GM18867 (cell line): Measurements from ENCODE around the gene MYOF.

Experiments
- ATAC-seq: cut with Tn5 transposase; IDR thresholded peaks from one replicate; pipeline ENCODE4 v1.9.1; 2021; ENCODE audit warnings: mild to moderate bottlenecking, moderate library complexity; ENCODE audit not compliant: unreplicated experiment

Gene MYOF, protein sequence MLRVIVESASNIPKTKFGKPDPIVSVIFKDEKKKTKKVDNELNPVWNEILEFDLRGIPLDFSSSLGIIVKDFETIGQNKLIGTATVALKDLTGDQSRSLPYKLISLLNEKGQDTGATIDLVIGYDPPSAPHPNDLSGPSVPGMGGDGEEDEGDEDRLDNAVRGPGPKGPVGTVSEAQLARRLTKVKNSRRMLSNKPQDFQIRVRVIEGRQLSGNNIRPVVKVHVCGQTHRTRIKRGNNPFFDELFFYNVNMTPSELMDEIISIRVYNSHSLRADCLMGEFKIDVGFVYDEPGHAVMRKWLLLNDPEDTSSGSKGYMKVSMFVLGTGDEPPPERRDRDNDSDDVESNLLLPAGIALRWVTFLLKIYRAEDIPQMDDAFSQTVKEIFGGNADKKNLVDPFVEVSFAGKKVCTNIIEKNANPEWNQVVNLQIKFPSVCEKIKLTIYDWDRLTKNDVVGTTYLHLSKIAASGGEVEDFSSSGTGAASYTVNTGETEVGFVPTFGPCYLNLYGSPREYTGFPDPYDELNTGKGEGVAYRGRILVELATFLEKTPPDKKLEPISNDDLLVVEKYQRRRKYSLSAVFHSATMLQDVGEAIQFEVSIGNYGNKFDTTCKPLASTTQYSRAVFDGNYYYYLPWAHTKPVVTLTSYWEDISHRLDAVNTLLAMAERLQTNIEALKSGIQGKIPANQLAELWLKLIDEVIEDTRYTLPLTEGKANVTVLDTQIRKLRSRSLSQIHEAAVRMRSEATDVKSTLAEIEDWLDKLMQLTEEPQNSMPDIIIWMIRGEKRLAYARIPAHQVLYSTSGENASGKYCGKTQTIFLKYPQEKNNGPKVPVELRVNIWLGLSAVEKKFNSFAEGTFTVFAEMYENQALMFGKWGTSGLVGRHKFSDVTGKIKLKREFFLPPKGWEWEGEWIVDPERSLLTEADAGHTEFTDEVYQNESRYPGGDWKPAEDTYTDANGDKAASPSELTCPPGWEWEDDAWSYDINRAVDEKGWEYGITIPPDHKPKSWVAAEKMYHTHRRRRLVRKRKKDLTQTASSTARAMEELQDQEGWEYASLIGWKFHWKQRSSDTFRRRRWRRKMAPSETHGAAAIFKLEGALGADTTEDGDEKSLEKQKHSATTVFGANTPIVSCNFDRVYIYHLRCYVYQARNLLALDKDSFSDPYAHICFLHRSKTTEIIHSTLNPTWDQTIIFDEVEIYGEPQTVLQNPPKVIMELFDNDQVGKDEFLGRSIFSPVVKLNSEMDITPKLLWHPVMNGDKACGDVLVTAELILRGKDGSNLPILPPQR (N-terminal part only)

DNA sequence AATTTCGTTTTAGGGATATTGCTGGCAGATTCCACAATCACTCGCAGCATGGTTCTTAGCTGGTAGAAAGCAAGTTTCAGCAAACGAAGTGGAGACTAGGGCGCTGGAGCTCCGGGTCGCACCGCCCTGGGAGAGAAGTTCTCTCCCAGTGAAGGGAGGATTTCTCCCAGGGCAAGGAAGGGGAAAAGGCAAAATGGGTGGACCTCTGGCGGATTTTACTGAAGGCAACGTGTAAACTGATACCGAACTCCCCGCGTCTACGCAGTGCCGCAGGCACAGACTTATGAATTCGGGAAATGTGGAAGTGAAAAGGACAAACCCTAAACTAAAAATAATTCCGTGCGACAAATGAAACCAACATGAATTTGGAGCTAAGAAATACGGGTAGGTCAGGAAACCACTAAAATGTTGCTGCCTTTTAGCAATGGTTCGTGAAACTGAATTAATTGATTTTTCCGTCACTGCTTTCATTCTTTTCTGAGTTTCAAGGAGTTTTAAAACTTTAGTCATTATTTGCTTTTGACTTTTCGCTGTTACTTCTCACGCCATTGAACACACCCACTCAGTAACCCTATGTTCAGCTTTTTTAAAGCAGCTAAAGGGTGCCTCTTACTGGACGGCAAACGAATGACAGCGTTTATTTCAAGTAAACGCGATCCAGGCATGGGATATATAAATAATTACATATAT lies at the start of gene MYOF:
Gene MYOF, minus strand, starts transcription at position 190 of the 690 bp plus-strand sequence. Its CDS starts 140 bp downstream, at position 50.
- ATAC-seq, result peak; percentile 74

DNA sequence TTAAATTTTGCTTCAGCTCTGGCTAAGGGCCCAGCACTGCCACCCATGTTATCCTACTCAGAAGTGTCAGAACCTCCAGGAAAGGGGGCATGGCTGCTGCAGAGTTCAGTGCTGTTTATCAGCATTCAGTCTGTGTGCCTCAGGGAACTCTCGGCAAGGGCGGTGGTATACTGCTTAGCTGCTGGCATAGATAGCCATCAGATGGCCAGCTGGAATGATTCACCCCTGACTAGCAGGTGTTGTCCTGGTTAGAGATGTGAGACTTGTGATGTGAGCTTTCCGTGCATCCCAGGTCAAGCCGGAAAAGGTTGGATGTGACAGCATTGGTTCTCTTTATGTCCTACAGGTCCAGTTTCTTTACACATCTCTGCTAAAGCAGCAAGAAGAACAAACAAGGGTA lies 36.4 kb upstream of the MYOF start:
- ATAC-seq, result no peak

DNA sequence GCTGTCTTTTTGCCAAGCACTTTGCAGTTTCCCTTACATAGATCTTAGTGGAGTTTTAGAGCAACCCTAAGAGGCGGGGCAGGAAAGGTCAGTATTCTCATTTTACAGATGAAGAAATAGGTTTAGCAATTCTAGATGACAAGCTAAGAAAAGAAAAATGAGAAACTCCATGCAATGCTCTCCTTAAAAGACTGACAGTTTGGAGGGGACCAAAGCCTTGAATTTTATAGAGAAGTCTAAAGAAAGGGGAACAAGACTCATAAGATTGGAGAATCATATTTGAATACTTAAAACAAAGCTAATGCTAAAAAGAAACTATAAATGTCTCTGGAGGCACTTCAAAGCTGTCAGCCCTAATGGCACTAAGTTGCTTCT lies 33.9 kb upstream of the MYOF start:
- no peak for ATAC-seq

DNA sequence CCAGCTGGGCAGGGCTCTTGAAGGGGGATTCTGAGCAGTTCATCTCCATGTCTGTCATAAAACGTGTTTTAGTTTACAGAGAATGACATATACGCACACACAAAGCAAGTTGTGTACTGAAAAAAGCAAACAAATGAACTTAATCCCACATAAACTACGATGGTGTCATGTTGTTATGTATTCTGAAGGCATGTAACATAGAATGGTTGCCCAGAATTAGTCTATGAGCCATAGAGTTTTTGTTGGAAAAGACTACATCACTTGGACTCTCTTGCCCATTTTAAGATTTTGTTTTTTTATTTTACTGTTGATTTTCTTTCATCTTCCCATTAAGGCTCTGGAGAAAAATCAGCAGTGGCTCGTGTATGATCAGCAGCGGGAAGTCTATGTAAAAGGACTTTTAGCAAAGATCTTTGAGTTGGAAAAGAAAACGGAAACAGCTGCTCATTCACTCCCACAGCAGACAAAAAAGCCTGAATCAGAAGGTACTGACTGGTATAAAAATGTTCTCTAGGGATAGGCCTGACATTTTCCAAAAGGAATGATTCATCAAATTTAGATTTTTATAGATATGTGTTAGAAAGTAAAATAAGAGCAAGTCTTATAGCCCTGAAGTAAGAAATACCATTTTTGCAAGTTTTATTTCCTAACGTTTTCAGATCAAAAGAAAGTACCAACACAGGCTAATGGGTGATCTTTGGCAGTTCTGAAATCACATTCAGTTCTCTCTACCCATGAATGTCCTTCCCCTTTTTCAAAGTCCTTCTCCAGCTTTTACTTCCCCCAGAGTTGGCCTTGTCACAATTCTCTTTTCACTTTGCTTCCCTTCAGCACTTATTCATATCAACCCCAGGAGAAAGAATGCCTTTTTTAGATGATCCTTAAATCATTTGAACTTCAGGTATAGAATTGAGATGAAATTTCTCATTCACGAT lies 33.2 kb upstream of the MYOF start:
- no peak for ATAC-seq

DNA sequence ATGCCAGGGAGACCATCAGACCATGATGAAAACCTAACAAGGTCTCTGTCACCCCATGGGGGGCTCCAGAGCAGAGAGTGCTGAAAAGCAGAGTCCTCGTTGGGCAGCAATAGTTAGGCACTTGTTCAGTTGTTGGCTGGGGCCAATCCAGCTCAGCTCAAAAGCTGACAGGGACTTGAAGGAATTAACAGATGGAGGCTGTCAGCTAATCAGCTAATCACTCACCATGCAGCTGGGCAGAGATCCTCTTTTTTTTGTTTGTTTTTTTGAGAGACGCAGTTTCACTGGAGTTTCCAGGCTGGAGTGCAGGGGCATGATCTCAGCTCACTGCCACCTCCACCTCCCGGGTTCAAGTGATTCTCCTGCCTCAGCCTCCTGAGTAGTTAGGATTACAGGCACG lies 32.4 kb upstream of the MYOF start:
- no peak for ATAC-seq

DNA sequence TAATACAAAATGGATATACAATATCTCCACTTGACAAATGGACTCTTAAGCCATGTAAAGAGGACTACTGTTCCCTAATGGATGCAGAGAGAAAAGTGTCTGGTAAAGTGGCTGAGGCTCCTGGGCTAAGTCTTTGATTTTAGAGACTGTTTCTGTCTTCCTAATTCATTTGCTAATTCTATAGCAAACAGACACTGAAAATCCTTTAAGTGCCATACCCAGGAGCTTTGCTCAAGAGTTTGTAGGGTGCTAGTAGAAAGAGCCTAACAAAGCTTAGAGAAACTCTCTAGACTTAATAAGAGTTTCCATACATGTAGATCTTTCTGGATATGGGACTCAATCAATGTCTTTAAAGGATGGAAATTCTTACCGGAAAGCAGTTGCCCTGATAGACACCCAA lies 31.0 kb upstream of the MYOF start:
- no peak for ATAC-seq

DNA sequence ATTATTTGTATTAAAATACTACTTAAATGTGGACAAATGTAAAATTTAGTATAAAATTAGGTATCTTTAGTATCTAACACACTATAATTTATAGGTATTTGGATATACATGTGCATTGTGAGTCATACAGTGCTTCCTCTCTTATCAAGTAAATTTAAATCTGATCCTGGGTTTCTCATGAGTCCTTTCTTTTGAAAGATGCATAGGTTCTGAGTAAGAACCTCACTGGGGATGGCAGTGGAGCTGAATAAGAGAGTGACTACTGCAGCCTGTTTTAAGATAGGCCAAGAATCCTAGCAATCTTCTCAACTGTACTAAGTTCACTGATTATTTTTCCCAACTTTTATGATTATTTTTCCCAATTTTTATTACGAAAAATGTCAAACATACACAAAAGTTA lies 30.4 kb upstream of the MYOF start:
- no peak for ATAC-seq

DNA sequence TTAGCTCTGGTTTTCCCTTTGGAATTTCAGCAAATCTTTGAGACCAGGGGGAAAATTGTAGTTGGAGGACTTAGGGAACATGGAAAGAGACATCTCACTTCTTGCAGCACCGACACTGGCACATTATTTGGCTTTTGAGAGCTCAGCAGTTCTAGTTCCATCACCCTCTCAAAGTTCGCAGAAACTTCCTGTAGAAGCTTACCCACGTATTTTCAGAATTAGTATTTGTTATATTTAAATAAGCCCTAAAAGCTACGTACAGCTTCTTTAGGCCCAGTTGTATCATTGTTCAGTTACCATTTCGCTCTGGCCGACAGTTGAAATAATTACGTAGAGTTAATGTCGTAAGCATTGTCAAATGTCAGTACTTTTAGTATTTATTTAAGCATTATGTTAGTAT lies 27.7 kb upstream of the MYOF start:
- ATAC-seq, result no peak

DNA sequence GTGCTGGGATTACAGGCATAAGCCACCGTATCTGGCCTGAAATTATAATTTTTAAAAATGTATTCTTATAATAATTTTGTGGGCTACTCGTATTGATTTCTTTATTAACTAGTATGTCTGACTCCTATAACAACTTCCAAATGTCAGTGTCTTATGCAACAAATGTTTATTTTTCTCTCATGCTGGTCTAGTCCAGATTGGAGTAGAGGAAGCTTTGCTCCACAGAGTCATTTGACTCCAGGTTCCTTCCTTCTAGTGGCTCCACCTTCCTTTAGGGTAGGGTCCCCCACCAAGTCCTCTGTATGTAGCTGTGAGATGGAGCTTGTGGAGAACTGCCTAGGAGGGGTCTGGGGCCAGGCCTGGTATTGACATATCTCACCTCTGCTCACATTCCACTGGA lies 22.9 kb upstream of the MYOF start:
- no peak for ATAC-seq

DNA sequence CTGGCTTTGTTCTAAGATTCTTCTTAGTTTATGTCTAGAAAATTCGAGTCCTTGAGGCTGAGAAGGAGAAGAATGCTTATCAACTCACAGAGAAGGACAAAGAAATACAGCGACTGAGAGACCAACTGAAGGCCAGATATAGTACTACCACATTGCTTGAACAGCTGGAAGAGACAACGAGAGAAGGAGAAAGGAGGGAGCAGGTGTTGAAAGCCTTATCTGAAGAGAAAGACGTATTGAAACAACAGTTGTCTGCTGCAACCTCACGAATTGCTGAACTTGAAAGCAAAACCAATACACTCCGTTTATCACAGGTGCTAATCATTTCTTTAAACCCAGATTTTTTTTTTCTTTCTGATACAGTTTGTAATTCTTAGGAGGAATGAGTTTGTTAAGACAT lies 20.9 kb upstream of the MYOF start:
- ATAC-seq, result peak; percentile 95

DNA sequence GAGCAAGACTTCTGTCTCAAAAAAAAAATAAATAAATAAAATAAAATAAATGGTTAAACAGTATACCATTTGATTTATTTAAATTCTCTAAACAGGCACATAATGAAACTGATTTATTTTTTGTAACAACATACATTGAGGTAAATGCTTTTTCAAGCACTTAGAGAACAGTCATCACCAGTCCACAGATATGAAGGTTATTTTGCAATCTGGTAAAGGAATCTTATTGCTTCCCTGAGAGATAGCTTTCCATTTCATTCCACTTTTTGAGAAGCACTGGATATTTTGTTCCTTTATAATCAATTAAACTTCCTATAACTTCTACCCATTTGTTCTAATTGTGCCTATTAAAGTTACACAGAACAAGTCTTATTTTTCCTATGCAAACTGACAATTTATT lies 19.5 kb upstream of the MYOF start:
- ATAC-seq, result no peak

DNA sequence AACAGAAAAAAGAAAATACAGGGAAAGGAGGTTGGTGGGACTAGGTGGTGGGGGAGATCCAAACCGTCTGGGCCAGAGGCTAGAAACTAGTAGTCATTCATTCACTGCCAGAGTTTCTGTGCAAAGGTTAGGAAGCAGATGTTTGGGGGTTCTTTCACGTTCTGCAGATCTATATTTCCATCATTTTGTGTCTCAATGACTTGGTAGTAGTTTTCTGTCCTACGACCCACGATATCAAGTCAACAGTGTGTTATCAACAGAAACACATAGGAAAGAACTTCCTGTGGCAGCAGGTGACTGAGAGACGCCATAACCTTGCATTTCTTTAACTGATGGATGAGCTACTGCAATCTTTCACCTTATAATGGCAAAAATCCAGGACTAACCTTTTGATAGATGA lies 16.0 kb upstream of the MYOF start:
- no peak for ATAC-seq

DNA sequence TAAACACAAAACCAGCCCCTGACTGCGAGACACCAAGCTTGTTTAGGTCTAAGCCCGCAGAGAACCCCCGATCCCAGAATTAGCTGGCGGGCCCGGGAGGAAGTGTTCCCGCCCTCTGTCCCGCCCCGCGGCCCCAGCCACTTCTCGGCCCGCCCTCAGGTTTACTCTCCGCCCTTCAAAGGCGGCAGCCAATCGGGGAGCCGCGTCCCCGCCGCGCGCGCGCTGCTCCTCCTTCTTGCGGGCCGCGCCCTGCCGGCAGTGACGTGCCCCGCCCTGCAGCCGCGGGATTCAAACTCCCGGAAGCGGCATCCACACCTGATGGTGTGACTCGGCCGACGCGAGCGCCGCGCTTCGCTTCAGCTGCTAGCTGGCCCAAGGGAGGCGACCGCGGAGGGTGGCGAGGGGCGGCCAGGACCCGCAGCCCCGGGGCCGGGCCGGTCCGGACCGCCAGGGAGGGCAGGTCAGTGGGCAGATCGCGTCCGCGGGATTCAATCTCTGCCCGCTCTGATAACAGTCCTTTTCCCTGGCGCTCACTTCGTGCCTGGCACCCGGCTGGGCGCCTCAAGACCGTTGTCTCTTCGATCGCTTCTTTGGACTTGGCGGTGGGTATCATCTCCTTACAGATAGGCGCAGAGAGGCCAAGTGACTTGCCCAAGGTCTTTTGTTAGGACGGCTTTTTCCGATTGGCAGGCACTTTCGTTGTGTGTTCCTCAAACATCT lies 14.3 kb upstream of the MYOF start, which contains the start of gene CEP55:
Gene CEP55, plus strand, starts transcription at position 291 of the 720 bp plus-strand sequence. CDS start 3,440 bp downstream, outside the sequence.
- ATAC-seq, result peak; percentile 98

DNA sequence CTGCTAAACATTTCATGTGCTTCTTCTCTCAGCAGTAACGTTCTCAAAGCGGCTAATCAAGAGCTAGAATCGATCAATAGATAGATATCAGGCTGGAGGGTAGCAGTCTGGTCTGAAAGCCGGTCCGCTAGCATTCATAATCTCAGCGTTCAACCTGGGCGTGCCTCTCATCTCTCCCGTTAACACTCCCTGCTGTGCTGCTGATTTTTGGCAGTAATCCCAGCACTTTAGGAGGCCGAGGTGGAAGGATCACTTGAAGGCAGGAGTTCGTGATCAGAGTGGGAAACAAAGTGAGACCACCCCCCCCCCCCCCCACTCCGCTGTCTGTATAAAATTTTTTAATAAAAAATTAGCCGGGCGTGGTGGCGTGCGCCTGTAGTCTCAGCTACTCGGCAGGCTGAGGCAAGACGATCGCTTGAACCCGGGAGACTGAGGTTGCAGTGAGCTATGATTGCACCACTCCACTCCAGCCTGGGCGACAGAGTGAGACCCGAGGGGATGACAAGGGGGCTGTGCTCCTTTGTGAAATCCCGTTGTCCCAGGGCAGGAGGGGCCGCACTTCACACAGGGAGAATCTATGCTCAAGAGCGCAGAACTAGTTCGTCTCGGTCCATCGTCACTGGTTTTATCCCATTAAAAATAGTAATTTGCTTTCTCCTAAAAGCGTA lies 13.7 kb upstream of the MYOF start:
- peak; percentile 22 for ATAC-seq

DNA sequence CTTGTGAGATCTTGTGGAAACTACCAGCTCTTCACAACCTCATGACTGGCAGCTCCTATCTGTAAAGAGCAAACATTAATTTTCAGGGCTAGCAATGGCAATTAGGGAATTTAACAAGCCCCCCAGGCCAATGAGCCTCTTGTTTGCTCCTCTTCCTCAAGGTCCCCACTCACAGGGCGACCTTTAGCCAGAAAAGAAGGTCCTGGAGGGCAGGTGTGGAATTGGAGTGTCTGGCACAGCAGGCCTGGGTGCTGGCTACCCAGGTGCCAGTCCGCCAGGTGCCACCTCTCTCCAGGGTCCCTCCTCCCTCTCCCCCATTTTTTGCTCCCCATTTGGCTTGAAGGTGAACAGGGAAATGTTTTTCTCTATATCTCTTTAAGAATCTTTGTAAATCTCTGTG lies 12.4 kb upstream of the MYOF start:
- no peak for ATAC-seq

DNA sequence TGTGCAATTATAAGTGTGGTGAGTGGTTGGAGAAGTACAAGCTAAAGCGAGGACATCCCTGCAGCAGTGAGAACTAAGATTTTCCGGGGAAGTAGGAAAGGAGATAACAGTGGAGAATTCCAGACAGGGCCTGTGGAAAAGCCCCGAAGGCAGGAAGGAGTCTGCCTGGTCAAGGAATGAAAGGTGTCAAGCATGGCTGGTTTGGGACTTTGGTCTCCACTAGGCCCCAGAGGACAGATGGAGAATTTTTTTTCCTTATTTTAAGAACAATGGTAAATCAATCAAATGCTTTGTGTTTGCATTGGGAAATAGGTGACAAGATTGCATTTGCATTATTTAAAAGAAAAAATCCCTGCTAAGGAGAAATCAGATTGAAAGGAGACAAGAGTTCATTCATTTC lies 11.0 kb upstream of the MYOF start:
- no peak for ATAC-seq

DNA sequence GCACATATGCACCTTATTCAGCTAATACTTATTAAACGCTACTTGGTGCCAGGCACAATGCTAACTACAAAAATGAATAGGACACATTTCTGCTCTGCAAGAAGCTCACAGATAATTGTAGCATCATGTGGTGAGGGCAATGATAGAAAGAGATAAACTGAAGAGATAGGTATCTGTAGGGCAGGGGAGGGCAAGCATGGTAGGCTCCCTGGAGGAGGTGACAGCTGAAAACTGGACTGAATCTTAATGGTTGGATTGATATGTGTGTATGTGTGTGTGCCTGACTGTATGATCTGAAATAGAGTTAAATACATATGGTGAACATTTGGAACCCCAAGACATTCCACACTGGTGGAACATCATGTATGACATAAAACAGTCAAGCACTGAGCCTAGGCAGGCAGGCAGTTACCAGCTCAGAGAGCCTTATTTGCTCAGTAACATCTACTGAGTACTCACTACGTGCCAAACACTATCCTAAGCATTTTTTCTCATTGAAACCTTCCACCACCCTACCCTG lies 9.5 kb upstream of the MYOF start:
- ATAC-seq, result no peak

DNA sequence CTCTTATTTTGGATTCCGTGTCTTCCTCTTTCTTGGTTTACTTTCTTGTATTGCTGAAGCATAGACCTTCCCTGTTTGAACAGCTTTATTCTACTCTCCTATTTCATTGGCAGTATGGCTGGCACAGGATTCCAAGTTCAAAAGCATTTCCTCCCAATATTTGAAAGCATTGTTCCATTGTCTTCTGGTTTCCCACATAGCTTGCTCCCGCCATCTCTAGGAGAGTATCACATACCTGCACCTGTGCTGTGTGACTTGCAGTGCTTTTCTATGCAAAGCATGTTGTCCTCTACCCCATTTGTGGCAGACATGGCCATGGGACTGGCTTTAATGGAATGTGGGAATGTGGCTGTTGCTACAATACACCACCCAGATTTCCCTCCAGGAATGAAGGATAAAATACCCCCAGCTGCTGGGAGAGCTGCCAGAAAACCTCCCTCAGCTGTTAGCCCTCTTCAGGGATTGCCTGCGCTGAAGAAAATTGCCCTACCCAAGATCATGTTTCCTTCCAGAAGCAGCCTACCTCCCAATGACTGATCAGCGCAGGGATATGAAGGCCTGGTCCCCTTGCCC lies 6.9 kb upstream of the MYOF start:
- ATAC-seq, result no peak
